ENCODE measurements around the gene TBX20. TPM values are rescaled to one million over a fixed set of nuclear protein-coding genes. Genes with fewer than 3 reads are reported as not detected.
"Not testable (repeated sequence)": the region's sequence is repeated elsewhere in the genome, so short reads cannot be mapped to it uniquely, and the experiment has no call there.

TBX20 gene
- total RNA-seq, 1 experiment from 2014 or later: not detected

GRCh38 chr7:35198370-35199140 lies 55.3 kb downstream of the TBX20 start:
- peaks cover 57% of the 10 kb centered on the region for H3K27me3 Mint-ChIP-seq (ENCODE audit: insufficient read depth, unreplicated experiment)
- POLR2A ChIA-PET; H3K4me1 Mint-ChIP-seq (ENCODE audit: insufficient read depth, unreplicated experiment); H3K36me3 Mint-ChIP-seq (ENCODE audit: insufficient read depth, unreplicated experiment); H3K4me3 Mint-ChIP-seq (ENCODE audit: unreplicated experiment); H3K27ac Mint-ChIP-seq (ENCODE audit: low read depth, unreplicated experiment); intact Hi-C loops (cut with micrococcal nuclease); BruUV-seq (replicated peaks); H3K9me3 Mint-ChIP-seq (ENCODE audit: unreplicated experiment): not testable (repeated sequence)
- DNase-seq (ENCODE audit: unreplicated experiment): peak; percentile 14
- CTCF ChIA-PET: interaction anchor here (0.6 to 1.3 kb wide), 2 partner anchors 339 to 493 kb away, joined by 3 to 4 read pairs; no protein-coding TSS in a partner anchor

- DNase-seq (ENCODE audit: unreplicated experiment); POLR2A ChIA-PET; BruUV-seq (replicated peaks); H3K36me3 Mint-ChIP-seq (ENCODE audit: insufficient read depth, unreplicated experiment); H3K4me3 Mint-ChIP-seq (ENCODE audit: unreplicated experiment); H3K27ac Mint-ChIP-seq (ENCODE audit: low read depth, unreplicated experiment); H3K9me3 Mint-ChIP-seq (ENCODE audit: unreplicated experiment); H3K4me1 Mint-ChIP-seq (ENCODE audit: insufficient read depth, unreplicated experiment): not testable (repeated sequence)
- intact Hi-C loops (cut with micrococcal nuclease): loop anchor here (2.0 kb wide), 1 partner anchor 345 kb away; no protein-coding TSS in a partner anchor
- CTCF ChIA-PET: interaction anchor here (2.0 kb wide), 1 partner anchor 433 kb away, joined by 10 read pairs; no protein-coding TSS in a partner anchor
- peaks cover 43% of the 10 kb centered on the region for H3K27me3 Mint-ChIP-seq (ENCODE audit: insufficient read depth, unreplicated experiment)
Observed at GRCh38 chr7:35191571-35191970, 62.3 kb downstream of the TBX20 start.

- H3K27ac Mint-ChIP-seq (ENCODE audit: low read depth, unreplicated experiment); H3K9me3 Mint-ChIP-seq (ENCODE audit: unreplicated experiment); H3K4me3 Mint-ChIP-seq (ENCODE audit: unreplicated experiment); H3K4me1 Mint-ChIP-seq (ENCODE audit: insufficient read depth, unreplicated experiment); DNase-seq (ENCODE audit: unreplicated experiment); POLR2A ChIA-PET; H3K36me3 Mint-ChIP-seq (ENCODE audit: insufficient read depth, unreplicated experiment); BruUV-seq (replicated peaks): not testable (repeated sequence)
- intact Hi-C loops (cut with micrococcal nuclease): loop anchor here (2.0 kb wide), 1 partner anchor 347 kb away; no protein-coding TSS in a partner anchor
- CTCF ChIA-PET: interaction anchor here (1.0 to 2.0 kb wide), 2 partner anchors 348 to 434 kb away, joined by 4 to 10 read pairs; no protein-coding TSS in a partner anchor
- peaks cover 43% of the 10 kb centered on the region for H3K27me3 Mint-ChIP-seq (ENCODE audit: insufficient read depth, unreplicated experiment)
Observed at GRCh38 chr7:35190146-35190773, 63.6 kb downstream of the TBX20 start.

- H3K9me3 Mint-ChIP-seq (ENCODE audit: unreplicated experiment); intact Hi-C loops (cut with micrococcal nuclease); H3K4me1 Mint-ChIP-seq (ENCODE audit: insufficient read depth, unreplicated experiment); DNase-seq (ENCODE audit: unreplicated experiment); H3K36me3 Mint-ChIP-seq (ENCODE audit: insufficient read depth, unreplicated experiment); POLR2A ChIA-PET; H3K27ac Mint-ChIP-seq (ENCODE audit: low read depth, unreplicated experiment); BruUV-seq (replicated peaks); CTCF ChIA-PET: not testable (repeated sequence)
- Mint-ChIP-seq H3K27me3 (ENCODE audit: insufficient read depth, unreplicated experiment) (peaks cover 34% of the 10 kb centered on the region), H3K4me3 (ENCODE audit: unreplicated experiment) (peak overlapping the region; percentile 66)
Observed at GRCh38 chr7:35186751-35187150, 67.1 kb downstream of the TBX20 start.

GRCh38 chr7:35185908-35186731 lies 67.8 kb downstream of the TBX20 start:
- BruUV-seq (replicated peaks): no TSS peak
- peaks cover 34% of the 10 kb centered on the region for H3K27me3 Mint-ChIP-seq (ENCODE audit: insufficient read depth, unreplicated experiment)
- H3K4me3 Mint-ChIP-seq (ENCODE audit: unreplicated experiment): peak overlapping the region; percentile 66
- H3K9me3 Mint-ChIP-seq (ENCODE audit: unreplicated experiment): no peaks in the 10 kb centered on the region
- no peaks in the 10 kb centered on the region for H3K36me3 Mint-ChIP-seq (ENCODE audit: insufficient read depth, unreplicated experiment)
- ChIA-PET POLR2A (no interaction called here), CTCF (interaction anchor here (0.5 to 1.1 kb wide), 3 partner anchors 148 to 1062 kb away, joined by 3 to 5 read pairs (median 4); no protein-coding TSS in a partner anchor)
- DNase-seq (ENCODE audit: unreplicated experiment): no peak
- intact Hi-C loops (cut with micrococcal nuclease): no loop called here
- no peak overlapping the region for H3K27ac Mint-ChIP-seq (ENCODE audit: low read depth, unreplicated experiment)
- H3K4me1 Mint-ChIP-seq (ENCODE audit: insufficient read depth, unreplicated experiment): peaks cover 6% of the 10 kb centered on the region
- no peak for TF ChIP-seq CTCF (IDR thresholded peaks at IDR 0.05; ENCODE audit: unreplicated experiment)

- intact Hi-C loops (cut with micrococcal nuclease); POLR2A ChIA-PET; DNase-seq (ENCODE audit: unreplicated experiment); BruUV-seq (replicated peaks); H3K36me3 Mint-ChIP-seq (ENCODE audit: insufficient read depth, unreplicated experiment); H3K4me3 Mint-ChIP-seq (ENCODE audit: unreplicated experiment); H3K4me1 Mint-ChIP-seq (ENCODE audit: insufficient read depth, unreplicated experiment); H3K9me3 Mint-ChIP-seq (ENCODE audit: unreplicated experiment); H3K27ac Mint-ChIP-seq (ENCODE audit: low read depth, unreplicated experiment): not testable (repeated sequence)
- CTCF ChIA-PET: interaction anchor here (0.5 to 1.1 kb wide), 3 partner anchors 147 to 1062 kb away, joined by 3 to 5 read pairs (median 4); no protein-coding TSS in a partner anchor
- H3K27me3 Mint-ChIP-seq (ENCODE audit: insufficient read depth, unreplicated experiment): peaks cover 34% of the 10 kb centered on the region
Observed at GRCh38 chr7:35185578-35185907, 68.4 kb downstream of the TBX20 start.

GRCh38 chr7:35184961-35185360 lies 68.9 kb downstream of the TBX20 start:
- intact Hi-C loops (cut with micrococcal nuclease); H3K9me3 Mint-ChIP-seq (ENCODE audit: unreplicated experiment); H3K36me3 Mint-ChIP-seq (ENCODE audit: insufficient read depth, unreplicated experiment); H3K4me1 Mint-ChIP-seq (ENCODE audit: insufficient read depth, unreplicated experiment); DNase-seq (ENCODE audit: unreplicated experiment); BruUV-seq (replicated peaks); H3K4me3 Mint-ChIP-seq (ENCODE audit: unreplicated experiment); H3K27ac Mint-ChIP-seq (ENCODE audit: low read depth, unreplicated experiment); CTCF ChIA-PET; POLR2A ChIA-PET: not testable (repeated sequence)
- peaks cover 34% of the 10 kb centered on the region for H3K27me3 Mint-ChIP-seq (ENCODE audit: insufficient read depth, unreplicated experiment)

All from MCF 10A (cell line).